Measurements from ENCODE around the gene SLC13A2. TPM values are rescaled to one million over a fixed set of nuclear protein-coding genes. Genes with fewer than 3 reads are reported as not detected.

SLC13A2 gene
- polyA plus RNA-seq, 1 experiment = not detected

GRCh38 chr17:28545141-28545503 is 71.7 kb downstream of the SLC13A2 start:
- H3K27me3 ChIP-seq (ENCODE audit: control insufficient read depth, insufficient read depth, low read length) = peaks cover 1% of the 10 kb centered on the region
- POLR2A ChIA-PET = no interaction called here
- DNase-seq (ENCODE audit: low read depth, low spot score) = no peak
- H3K27ac ChIP-seq (ENCODE audit: low read depth, low read length) = no peak overlapping the region
- CTCF ChIA-PET = no interaction called here
- H3K9me3 ChIP-seq (ENCODE audit: control insufficient read depth, insufficient read depth, low read length) = no peaks in the 10 kb centered on the region
- TF ChIP-seq CTCF (IDR thresholded peaks at IDR 0.05; ENCODE audit: low read depth, low read length) = no peak
- H3K4me3 ChIP-seq (ENCODE audit: low read depth, low read length) = no peak overlapping the region

- POLR2A ChIA-PET = no interaction called here
- TF ChIP-seq CTCF (IDR thresholded peaks at IDR 0.05; ENCODE audit: low read depth, low read length) = no peak
- Histone ChIP-seq H3K27me3 (ENCODE audit: control insufficient read depth, insufficient read depth, low read length) (no peaks in the 10 kb centered on the region), H3K4me3 (ENCODE audit: low read depth, low read length) (no peak overlapping the region), H3K9me3 (ENCODE audit: control insufficient read depth, insufficient read depth, low read length) (no peaks in the 10 kb centered on the region), H3K27ac (ENCODE audit: low read depth, low read length) (no peak overlapping the region)
- CTCF ChIA-PET = interaction anchor here (2.7 kb wide), 1 partner anchor 51 kb away, joined by 15 read pairs; no protein-coding TSS in a partner anchor
- DNase-seq (ENCODE audit: low read depth, low spot score) = no peak
These were observed 72.5 kb downstream of the SLC13A2 start for GRCh38 chr17:28545787-28546415.

GRCh38 chr17:28547096-28547622 is 73.7 kb downstream of the SLC13A2 start:
- no peaks in the 10 kb centered on the region for H3K27me3 ChIP-seq (ENCODE audit: control insufficient read depth, insufficient read depth, low read length)
- ChIA-PET POLR2A (no interaction called here), CTCF (interaction anchor here (0.9 to 2.8 kb wide), 6 partner anchors 25 to 66 kb away, joined by 3 to 15 read pairs (median 4); no protein-coding TSS in a partner anchor)
- no peak overlapping the region for H3K27ac ChIP-seq (ENCODE audit: low read depth, low read length)
- no peak for DNase-seq (ENCODE audit: low read depth, low spot score)
- H3K9me3 ChIP-seq (ENCODE audit: control insufficient read depth, insufficient read depth, low read length) = no peaks in the 10 kb centered on the region
- no peak overlapping the region for H3K4me3 ChIP-seq (ENCODE audit: low read depth, low read length)
- TF ChIP-seq CTCF (IDR thresholded peaks at IDR 0.05; ENCODE audit: low read depth, low read length) = no peak

Other genes starting within 250 kb of the SLC13A2 start
- 12.1 and 16.1 TPM in 2 replicates for gene TMEM97, start 154.4 kb upstream of the SLC13A2 start, polyA plus RNA-seq (2011; rRNA removed)
- 43.5 and 67.1 TPM in 2 replicates for gene IFT20, start 138.2 kb upstream of the SLC13A2 start, polyA plus RNA-seq (2011; rRNA removed)
- gene TNFAIP1, start 137.9 kb upstream of the SLC13A2 start, polyA plus RNA-seq (2011; rRNA removed) = 51.2 and 64.7 TPM in 2 replicates
- gene POLDIP2, start 116.1 kb upstream of the SLC13A2 start, polyA plus RNA-seq (2011; rRNA removed) = 84.7 and 97.7 TPM in 2 replicates
- gene SEBOX, start 108.4 kb upstream of the SLC13A2 start, polyA plus RNA-seq (2011; rRNA removed) = not detected in 2 replicates
- 0.53 and 1.3 TPM in 2 replicates for gene VTN, start 103.3 kb upstream of the SLC13A2 start, polyA plus RNA-seq (2011; rRNA removed)
- 6.2 and 6.7 TPM in 2 replicates for gene SARM1, start 102.0 kb upstream of the SLC13A2 start, polyA plus RNA-seq (2011; rRNA removed)
- gene SLC46A1, start 67.4 kb upstream of the SLC13A2 start, polyA plus RNA-seq (2011; rRNA removed) = 2.5 and 3.4 TPM in 2 replicates
- gene FOXN1, start 32.7 kb downstream of the SLC13A2 start, polyA plus RNA-seq (2011; rRNA removed) = not detected in 2 replicates
- 51.2 and 54.3 TPM in 2 replicates for gene UNC119, start 79.0 kb downstream of the SLC13A2 start, polyA plus RNA-seq (2011; rRNA removed)
- gene PIGS, start 97.9 kb downstream of the SLC13A2 start, polyA plus RNA-seq (2011; rRNA removed) = 51.8 and 64.8 TPM in 2 replicates
- 46.3 and 48.6 TPM in 2 replicates for gene ALDOC, start 103.3 kb downstream of the SLC13A2 start, polyA plus RNA-seq (2011; rRNA removed)
- gene SPAG5, start 125.4 kb downstream of the SLC13A2 start, polyA plus RNA-seq (2011; rRNA removed) = 17.0 and 17.4 TPM in 2 replicates
- gene RSKR, start 140.5 kb downstream of the SLC13A2 start, polyA plus RNA-seq (2011; rRNA removed) = 4.6 and 6.0 TPM in 2 replicates
- gene BLTP2, start 171.5 kb downstream of the SLC13A2 start, polyA plus RNA-seq (2011; rRNA removed) = 141 and 156 TPM in 2 replicates
- 76.1 and 79.4 TPM in 2 replicates for gene SDF2, start 188.3 kb downstream of the SLC13A2 start, polyA plus RNA-seq (2011; rRNA removed)
- 41.0 and 52.2 TPM in 2 replicates for gene SUPT6H, start 188.6 kb downstream of the SLC13A2 start, polyA plus RNA-seq (2011; rRNA removed)
- gene PROCA1, start 238.2 kb downstream of the SLC13A2 start, polyA plus RNA-seq (2011; rRNA removed) = 0.51 and 0.52 TPM in 2 replicates
- 389 and 428 TPM in 2 replicates for gene RAB34, start 244.2 kb downstream of the SLC13A2 start, polyA plus RNA-seq (2011; rRNA removed)
- 1,337 and 1,690 TPM in 2 replicates for gene RPL23A, start 246.3 kb downstream of the SLC13A2 start, polyA plus RNA-seq (2011; rRNA removed)